Measurements from ENCODE around the gene PGAP3.

DNA sequence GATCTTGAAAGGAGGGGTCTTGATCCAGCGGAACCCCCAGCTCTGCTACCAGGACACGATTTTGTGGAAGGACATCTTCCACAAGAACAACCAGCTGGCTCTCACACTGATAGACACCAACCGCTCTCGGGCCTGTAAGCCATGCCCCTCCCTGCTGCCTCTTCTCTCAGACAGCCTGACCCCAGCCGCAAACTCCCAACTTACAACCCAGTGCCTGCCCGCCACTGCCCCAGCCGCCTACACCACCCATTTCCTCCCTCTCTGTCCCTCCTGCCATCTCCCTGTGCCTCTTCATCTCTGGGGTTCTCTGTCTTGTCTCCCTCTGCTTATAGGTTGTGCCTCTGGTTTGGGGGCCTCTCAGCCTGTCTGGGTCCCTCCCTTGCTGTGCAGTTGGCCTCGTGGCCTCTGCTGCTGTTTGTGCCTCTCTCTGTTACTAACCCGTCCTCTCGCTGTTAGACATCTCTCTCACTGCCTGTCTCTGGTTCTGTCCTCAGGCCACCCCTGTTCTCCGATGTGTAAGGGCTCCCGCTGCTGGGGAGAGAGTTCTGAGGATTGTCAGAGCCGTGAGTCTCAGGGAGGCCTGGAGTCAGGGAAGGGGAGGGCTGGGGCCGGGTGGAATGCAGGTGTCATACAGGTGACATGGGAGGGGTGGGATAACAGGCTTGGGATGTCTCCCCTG is 21.6 kb upstream of the PGAP3 start:
- TF ChIP-seq, protein P1, sequence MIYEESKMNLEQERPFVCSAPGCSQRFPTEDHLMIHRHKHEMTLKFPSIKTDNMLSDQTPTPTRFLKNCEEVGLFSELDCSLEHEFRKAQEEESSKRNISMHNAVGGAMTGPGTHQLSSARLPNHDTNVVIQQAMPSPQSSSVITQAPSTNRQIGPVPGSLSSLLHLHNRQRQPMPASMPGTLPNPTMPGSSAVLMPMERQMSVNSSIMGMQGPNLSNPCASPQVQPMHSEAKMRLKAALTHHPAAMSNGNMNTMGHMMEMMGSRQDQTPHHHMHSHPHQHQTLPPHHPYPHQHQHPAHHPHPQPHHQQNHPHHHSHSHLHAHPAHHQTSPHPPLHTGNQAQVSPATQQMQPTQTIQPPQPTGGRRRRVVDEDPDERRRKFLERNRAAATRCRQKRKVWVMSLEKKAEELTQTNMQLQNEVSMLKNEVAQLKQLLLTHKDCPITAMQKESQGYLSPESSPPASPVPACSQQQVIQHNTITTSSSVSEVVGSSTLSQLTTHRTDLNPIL (CRISPR knock-in tag; IDR thresholded peaks at IDR 0.05; ENCODE audit: low read depth): no peak
- TF ChIP-seq ZC3H10 (CRISPR knock-in tag; IDR thresholded peaks at IDR 0.05): no peak
- TF ChIP-seq, protein P2, sequence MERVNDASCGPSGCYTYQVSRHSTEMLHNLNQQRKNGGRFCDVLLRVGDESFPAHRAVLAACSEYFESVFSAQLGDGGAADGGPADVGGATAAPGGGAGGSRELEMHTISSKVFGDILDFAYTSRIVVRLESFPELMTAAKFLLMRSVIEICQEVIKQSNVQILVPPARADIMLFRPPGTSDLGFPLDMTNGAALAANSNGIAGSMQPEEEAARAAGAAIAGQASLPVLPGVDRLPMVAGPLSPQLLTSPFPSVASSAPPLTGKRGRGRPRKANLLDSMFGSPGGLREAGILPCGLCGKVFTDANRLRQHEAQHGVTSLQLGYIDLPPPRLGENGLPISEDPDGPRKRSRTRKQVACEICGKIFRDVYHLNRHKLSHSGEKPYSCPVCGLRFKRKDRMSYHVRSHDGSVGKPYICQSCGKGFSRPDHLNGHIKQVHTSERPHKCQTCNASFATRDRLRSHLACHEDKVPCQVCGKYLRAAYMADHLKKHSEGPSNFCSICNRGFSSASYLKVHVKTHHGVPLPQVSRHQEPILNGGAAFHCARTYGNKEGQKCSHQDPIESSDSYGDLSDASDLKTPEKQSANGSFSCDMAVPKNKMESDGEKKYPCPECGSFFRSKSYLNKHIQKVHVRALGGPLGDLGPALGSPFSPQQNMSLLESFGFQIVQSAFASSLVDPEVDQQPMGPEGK (CRISPR knock-in tag; IDR thresholded peaks at IDR 0.05; ENCODE audit: borderline replicate concordance): no peak
- TF ChIP-seq ZNF70 (CRISPR knock-in tag; IDR thresholded peaks at IDR 0.05): no peak
- no peak for TF ChIP-seq GLIS3 (CRISPR knock-in tag; IDR thresholded peaks at IDR 0.05)
- TF ChIP-seq CSDC2 (CRISPR knock-in tag; IDR thresholded peaks at IDR 0.05): no peak
- no peak for TF ChIP-seq ZFP30 (CRISPR knock-in tag; IDR thresholded peaks at IDR 0.05)
- TF ChIP-seq PPARA (CRISPR knock-in tag; IDR thresholded peaks at IDR 0.05; ENCODE audit: borderline replicate concordance): no peak
- TF ChIP-seq ARNTL (CRISPR knock-in tag; IDR thresholded peaks at IDR 0.05; ENCODE audit: borderline replicate concordance, low read depth): no peak
- TF ChIP-seq, protein P3, sequence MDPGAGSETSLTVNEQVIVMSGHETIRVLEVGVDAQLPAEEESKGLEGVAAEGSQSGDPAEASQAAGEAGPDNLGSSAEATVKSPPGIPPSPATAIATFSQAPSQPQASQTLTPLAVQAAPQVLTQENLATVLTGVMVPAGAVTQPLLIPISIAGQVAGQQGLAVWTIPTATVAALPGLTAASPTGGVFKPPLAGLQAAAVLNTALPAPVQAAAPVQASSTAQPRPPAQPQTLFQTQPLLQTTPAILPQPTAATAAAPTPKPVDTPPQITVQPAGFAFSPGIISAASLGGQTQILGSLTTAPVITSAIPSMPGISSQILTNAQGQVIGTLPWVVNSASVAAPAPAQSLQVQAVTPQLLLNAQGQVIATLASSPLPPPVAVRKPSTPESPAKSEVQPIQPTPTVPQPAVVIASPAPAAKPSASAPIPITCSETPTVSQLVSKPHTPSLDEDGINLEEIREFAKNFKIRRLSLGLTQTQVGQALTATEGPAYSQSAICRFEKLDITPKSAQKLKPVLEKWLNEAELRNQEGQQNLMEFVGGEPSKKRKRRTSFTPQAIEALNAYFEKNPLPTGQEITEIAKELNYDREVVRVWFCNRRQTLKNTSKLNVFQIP (CRISPR knock-in tag; IDR thresholded peaks at IDR 0.05; ENCODE audit: borderline replicate concordance, low read depth): no peak
- TF ChIP-seq TCF4 (CRISPR knock-in tag; IDR thresholded peaks at IDR 0.05; ENCODE audit: borderline replicate concordance): no peak
- TF ChIP-seq RARB (CRISPR knock-in tag; IDR thresholded peaks at IDR 0.05): no peak

All from SK-N-SH treated with all-trans-retinoic acid at 6 μM for 48 hours (cell line).